ENCODE results near the gene NFATC2. TPM values are rescaled to one million over a fixed set of nuclear protein-coding genes. Genes with fewer than 3 reads are reported as not detected.
A peak's percentile ranks its signal among the peaks of the same experiment; 100 is the strongest.

Gene NFATC2
- polyA plus RNA-seq, 1 of the 3 experiments (the other 2 are of a cell fraction), result 0.36 TPM

DNA sequence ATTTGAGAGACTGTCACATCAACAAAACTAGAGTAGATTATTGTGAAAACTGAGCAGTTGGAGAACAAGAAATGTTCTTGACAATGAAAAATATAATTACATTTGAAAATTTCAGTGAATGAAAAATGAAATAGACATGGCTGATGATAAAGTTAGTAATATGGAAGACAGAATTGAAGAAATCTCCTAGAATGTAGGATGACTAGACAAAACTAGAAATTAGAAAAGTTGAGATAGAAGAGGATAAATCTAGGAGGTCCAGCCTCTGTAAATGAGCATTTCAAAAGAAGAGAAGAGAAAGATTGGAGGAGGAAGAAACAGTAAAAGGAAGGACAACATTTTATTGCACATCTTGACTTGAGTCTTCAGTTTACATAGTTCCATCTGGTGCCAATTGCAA lies 178.7 kb downstream of the NFATC2 start (continued):
- no peak for TF ChIP-seq SIN3A (IDR thresholded peaks at IDR 0.05; ENCODE audit: borderline replicate concordance, low read depth, low read length)

DNA sequence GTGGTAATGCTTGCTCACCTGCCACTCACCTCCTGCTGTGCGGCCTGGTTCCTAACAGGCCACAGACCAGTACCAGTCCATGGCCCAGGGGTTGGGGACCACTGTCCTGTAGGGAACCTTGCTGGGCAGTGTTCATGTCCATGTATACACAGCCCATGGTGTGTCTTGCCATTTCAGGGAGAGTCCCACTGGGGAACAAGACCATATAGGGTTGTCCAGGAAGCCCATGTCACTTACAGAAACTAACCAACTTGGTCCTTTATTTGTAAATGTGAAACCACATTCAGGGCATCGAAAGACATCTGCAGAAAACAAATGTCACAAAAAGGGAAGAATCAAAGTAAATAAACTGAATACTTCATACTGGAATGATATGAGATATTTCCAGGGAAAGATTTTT lies 179.1 kb downstream of the NFATC2 start:
- 50% methylated on average over 2 of the region's 2 CpGs for WGBS (ENCODE audit: low lambda C conversion rate)
- H2AFZ ChIP-seq (ENCODE audit: low read depth), result no peak overlapping the region
- H3K9ac ChIP-seq, result no peak overlapping the region
- 0 out of 2 replicates have a peak, but pooled peaks cover 6% of the 10 kb centered on the region for H3K9me3 ChIP-seq
- peak overlapping the region in 1 of 2 experiments; percentile 100; a peak in 1 of 4 replicates for H3K27ac ChIP-seq (ENCODE audit: low read depth in 2 of 2, low read length in 1 of 2)
- peaks cover 0 to 3% of the 10 kb centered on the region in 2 experiments for H3K36me3 ChIP-seq (replicated peaks in 1 of 2; ENCODE audit: control insufficient read depth in 1 of 2, insufficient read depth in 2 of 2, low read length in 1 of 2)
- no peak overlapping the region for H3K4me2 ChIP-seq
- no peaks in the 10 kb centered on the region for H3K79me2 ChIP-seq (ENCODE audit: insufficient read depth)
- H3K4me3 ChIP-seq (ENCODE audit: low read depth in 2 of 2, low read length in 1 of 2), result no peak overlapping the region
- CTCF ChIA-PET, result interaction anchor here (1.6 to 5.4 kb wide), 2 partner anchors 9 to 376 kb away, joined by 3 to 29 read pairs; no protein-coding TSS in a partner anchor
- H3K4me1 ChIP-seq (ENCODE audit: control insufficient read depth in 1 of 2, insufficient read depth in 2 of 2, low read depth in 1 of 2, low read length in 1 of 2), result peaks cover 4 to 21% of the 10 kb centered on the region in 2 experiments; a peak in 3 of 4 replicates
- POLR2A ChIA-PET, result no interaction called here
- no peaks in the 10 kb centered on the region for H4K20me1 ChIP-seq (ENCODE audit: insufficient read depth)
- no peak for TF ChIP-seq TEAD4 (IDR thresholded peaks at IDR 0.05; ENCODE audit: borderline replicate concordance, insufficient read depth)
- no peak for TF ChIP-seq GABPA (IDR thresholded peaks at IDR 0.05; ENCODE audit: low read depth)
- TF ChIP-seq YY1 (IDR thresholded peaks at IDR 0.05; ENCODE audit: low read depth), result no peak
- TF ChIP-seq MXI1 (IDR thresholded peaks at IDR 0.05; ENCODE audit: low read depth, low read length), result no peak
- TF ChIP-seq EP300 (IDR thresholded peaks at IDR 0.05; ENCODE audit: borderline replicate concordance in 1 of 2, low read depth in 1 of 2, low read length in 1 of 2), result no peak
- TF ChIP-seq RCOR1 (IDR thresholded peaks at IDR 0.05; ENCODE audit: low read length), result no peak
- TF ChIP-seq EZH2phosphoT487 (IDR thresholded peaks at IDR 0.05; ENCODE audit: borderline replicate concordance, low read depth), result no peak
- no peak for TF ChIP-seq JUND (IDR thresholded peaks at IDR 0.05)
- TF ChIP-seq, protein P1, sequence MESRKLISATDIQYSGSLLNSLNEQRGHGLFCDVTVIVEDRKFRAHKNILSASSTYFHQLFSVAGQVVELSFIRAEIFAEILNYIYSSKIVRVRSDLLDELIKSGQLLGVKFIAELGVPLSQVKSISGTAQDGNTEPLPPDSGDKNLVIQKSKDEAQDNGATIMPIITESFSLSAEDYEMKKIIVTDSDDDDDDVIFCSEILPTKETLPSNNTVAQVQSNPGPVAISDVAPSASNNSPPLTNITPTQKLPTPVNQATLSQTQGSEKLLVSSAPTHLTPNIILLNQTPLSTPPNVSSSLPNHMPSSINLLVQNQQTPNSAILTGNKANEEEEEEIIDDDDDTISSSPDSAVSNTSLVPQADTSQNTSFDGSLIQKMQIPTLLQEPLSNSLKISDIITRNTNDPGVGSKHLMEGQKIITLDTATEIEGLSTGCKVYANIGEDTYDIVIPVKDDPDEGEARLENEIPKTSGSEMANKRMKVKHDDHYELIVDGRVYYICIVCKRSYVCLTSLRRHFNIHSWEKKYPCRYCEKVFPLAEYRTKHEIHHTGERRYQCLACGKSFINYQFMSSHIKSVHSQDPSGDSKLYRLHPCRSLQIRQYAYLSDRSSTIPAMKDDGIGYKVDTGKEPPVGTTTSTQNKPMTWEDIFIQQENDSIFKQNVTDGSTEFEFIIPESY (IDR thresholded peaks at IDR 0.05; ENCODE audit: borderline replicate concordance, low read depth), result no peak
- TF ChIP-seq, protein P2, sequence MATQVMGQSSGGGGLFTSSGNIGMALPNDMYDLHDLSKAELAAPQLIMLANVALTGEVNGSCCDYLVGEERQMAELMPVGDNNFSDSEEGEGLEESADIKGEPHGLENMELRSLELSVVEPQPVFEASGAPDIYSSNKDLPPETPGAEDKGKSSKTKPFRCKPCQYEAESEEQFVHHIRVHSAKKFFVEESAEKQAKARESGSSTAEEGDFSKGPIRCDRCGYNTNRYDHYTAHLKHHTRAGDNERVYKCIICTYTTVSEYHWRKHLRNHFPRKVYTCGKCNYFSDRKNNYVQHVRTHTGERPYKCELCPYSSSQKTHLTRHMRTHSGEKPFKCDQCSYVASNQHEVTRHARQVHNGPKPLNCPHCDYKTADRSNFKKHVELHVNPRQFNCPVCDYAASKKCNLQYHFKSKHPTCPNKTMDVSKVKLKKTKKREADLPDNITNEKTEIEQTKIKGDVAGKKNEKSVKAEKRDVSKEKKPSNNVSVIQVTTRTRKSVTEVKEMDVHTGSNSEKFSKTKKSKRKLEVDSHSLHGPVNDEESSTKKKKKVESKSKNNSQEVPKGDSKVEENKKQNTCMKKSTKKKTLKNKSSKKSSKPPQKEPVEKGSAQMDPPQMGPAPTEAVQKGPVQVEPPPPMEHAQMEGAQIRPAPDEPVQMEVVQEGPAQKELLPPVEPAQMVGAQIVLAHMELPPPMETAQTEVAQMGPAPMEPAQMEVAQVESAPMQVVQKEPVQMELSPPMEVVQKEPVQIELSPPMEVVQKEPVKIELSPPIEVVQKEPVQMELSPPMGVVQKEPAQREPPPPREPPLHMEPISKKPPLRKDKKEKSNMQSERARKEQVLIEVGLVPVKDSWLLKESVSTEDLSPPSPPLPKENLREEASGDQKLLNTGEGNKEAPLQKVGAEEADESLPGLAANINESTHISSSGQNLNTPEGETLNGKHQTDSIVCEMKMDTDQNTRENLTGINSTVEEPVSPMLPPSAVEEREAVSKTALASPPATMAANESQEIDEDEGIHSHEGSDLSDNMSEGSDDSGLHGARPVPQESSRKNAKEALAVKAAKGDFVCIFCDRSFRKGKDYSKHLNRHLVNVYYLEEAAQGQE (IDR thresholded peaks at IDR 0.05; ENCODE audit: low read depth, low read length), result no peak
- TF ChIP-seq NRF1 (IDR thresholded peaks at IDR 0.05; ENCODE audit: low read depth, low read length), result no peak
- no peak for TF ChIP-seq CHD2 (IDR thresholded peaks at IDR 0.05; ENCODE audit: low read length, partially characterized antibody)
- TF ChIP-seq, protein P3, sequence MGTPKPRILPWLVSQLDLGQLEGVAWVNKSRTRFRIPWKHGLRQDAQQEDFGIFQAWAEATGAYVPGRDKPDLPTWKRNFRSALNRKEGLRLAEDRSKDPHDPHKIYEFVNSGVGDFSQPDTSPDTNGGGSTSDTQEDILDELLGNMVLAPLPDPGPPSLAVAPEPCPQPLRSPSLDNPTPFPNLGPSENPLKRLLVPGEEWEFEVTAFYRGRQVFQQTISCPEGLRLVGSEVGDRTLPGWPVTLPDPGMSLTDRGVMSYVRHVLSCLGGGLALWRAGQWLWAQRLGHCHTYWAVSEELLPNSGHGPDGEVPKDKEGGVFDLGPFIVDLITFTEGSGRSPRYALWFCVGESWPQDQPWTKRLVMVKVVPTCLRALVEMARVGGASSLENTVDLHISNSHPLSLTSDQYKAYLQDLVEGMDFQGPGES (IDR thresholded peaks at IDR 0.05; ENCODE audit: low read depth, low read length), result no peak
- TF ChIP-seq POLR2AphosphoS5 (IDR thresholded peaks at IDR 0.05; ENCODE audit: low read depth, low read length), result no peak
- TF ChIP-seq MEF2A (IDR thresholded peaks at IDR 0.05; ENCODE audit: borderline replicate concordance, low read depth), result no peak
- no peak for TF ChIP-seq TCF12 (IDR thresholded peaks at IDR 0.05)
- TF ChIP-seq FOXM1 (IDR thresholded peaks at IDR 0.05; ENCODE audit: low read depth), result no peak
- TF ChIP-seq, protein P4, sequence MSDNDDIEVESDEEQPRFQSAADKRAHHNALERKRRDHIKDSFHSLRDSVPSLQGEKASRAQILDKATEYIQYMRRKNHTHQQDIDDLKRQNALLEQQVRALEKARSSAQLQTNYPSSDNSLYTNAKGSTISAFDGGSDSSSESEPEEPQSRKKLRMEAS (IDR thresholded peaks at IDR 0.05; ENCODE audit: low read depth), result no peak
- H3F3A ChIP-seq (replicated peaks; ENCODE audit: insufficient read depth), result peaks cover 31% of the 10 kb centered on the region
- no peak for DNase-seq
- no peaks in the 10 kb centered on the region for H3K9me2 ChIP-seq
- H3K27me3 ChIP-seq (ENCODE audit: insufficient read depth), result no peaks in the 10 kb centered on the region
